Prostate gland (tissue), 2 donors: ENCODE data around the gene SERHL2. TPM values are rescaled to one million over a fixed set of nuclear protein-coding genes. Genes with fewer than 3 reads are reported as not detected.
"Not testable (repeated sequence)": the region's sequence is repeated elsewhere in the genome, so short reads cannot be mapped to it uniquely, and the experiment has no call there.

Experiments
- DNase-seq: peaks from one replicate; pipeline ENCODE4 v3.0.0-alpha.2; 2019; ENCODE audit warnings: low spot score
- H3K27ac ChIP-seq, 2 donors: fragments of 200-600 bp; sonication (generic); 2 replicates each; pipeline ENCODE4 v1.5.1; 2017 to 2019
- H3K27me3 ChIP-seq: fragments of 200-600 bp; sonication (generic); replicated peaks from 2 replicates; pipeline ENCODE4 v1.5.1; 2019; ENCODE audit not compliant: insufficient read depth
- H3K36me3 ChIP-seq, 2 donors: fragments of 200-600 bp; sonication (generic); 1 replicate in 1 of 2; 2 replicates in 1 of 2; pipeline versions ENCODE4 v1.5.1 to v1.8.1; 2017 to 2019
- H3K4me1 ChIP-seq: fragments of 200-600 bp; sonication (generic); replicated peaks from 2 replicates; pipeline ENCODE4 v1.5.1; 2019
- H3K4me3 ChIP-seq, 2 donors: fragments of 200-600 bp; sonication (generic); 2 replicates each; pipeline ENCODE4 v1.5.1; 2017 to 2019
- H3K9me3 ChIP-seq: fragments of 200-600 bp; sonication (generic); 2 replicates; pipeline ENCODE4 v1.5.1; 2017
- CTCF ChIP-seq, 4 experiments: fragments of 200-600 bp in 2 of 4; fragments of 450-650 bp in 2 of 4; sonication (generic) in 2 of 4; IDR thresholded peaks; 1 replicate in 3 of 4; 2 replicates in 1 of 4; pipeline ENCODE4 v1.5.1; 2016 to 2019; ENCODE audit warnings: antibody characterized with exemption in 4 of 4, mild to moderate bottlenecking in 2 of 4, moderate library complexity in 2 of 4
- POLR2A ChIP-seq: fragments of 450-650 bp; IDR thresholded peaks from one replicate; pipeline ENCODE4 v1.6.1; 2016; ENCODE audit warnings: antibody characterized with exemption, mild to moderate bottlenecking
- POLR2AphosphoS5 ChIP-seq: sonication (generic); formaldehyde crosslinking; IDR thresholded peaks from one replicate; pipeline ENCODE4 v1.6.1; 2017; ENCODE audit warnings: antibody characterized with exemption
- WGBS: methylation state at CpG from one replicate; pipeline ENCODE4 v1.1.5; 2018; 5-methylcytosine and 5-hydroxymethylcytosine counted together
- intact Hi-C: fragments of 100-400 bp; cut with DNase I; formaldehyde crosslinking; loops from one replicate; pipeline ENCODE4 v1.14.2; 2022
- total RNA-seq, 2 donors: library from RNA; depleted of rRNA; stranded (reverse); fragments of >200 nt; gene quantifications; one replicate each; pipeline ENCODE4 v1.1.0, GENCODE V29; 2016

SERHL2 gene
- total RNA-seq, 2 donors from 2014 or later: 10.2 to 54.7 TPM

DNA sequence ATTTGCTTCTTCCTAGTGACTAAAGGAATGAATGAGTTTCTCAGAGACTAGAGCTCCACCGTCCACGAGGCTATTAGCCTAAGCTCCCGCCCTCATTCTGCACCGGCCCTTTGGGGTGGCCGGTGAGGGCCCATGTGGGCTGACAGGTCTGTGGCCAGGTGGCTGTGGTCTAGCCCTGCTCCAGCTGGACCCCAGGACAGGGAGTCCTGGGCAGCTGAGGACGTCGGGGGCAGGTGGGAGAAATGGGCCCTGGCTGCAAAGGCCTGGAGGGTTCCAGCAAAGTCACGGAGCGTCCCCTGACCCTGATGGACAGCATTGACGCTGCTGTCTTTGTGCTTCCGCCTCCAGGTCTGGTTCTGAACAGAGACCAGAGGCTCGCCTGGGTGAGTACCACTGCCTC is 12.2 kb downstream of the SERHL2 start:
- no peaks in the 10 kb centered on the region for H3K27me3 ChIP-seq
- 96% methylated on average over 12 of the region's 12 CpGs for WGBS
- TF ChIP-seq CTCF (IDR thresholded peaks at IDR 0.05) (no peak), POLR2AphosphoS5 (no peak), POLR2A (no peak)
- no peak overlapping the region for H3K27ac ChIP-seq
- no peaks in the 10 kb centered on the region for H3K4me1 ChIP-seq
- no peak for DNase-seq
- no peak overlapping the region for H3K4me3 ChIP-seq
- H3K9me3 ChIP-seq: no peaks in the 10 kb centered on the region
- H3K36me3 ChIP-seq: no peaks in the 10 kb centered on the region
- intact Hi-C loops: no loop called here

- intact Hi-C loops: not testable (repeated sequence)
- 69% methylated on average over 5 of the region's 6 CpGs for WGBS
These were observed 14.2 kb downstream of the SERHL2 start for GRCh38 chr22:42567950-42568349.

DNA sequence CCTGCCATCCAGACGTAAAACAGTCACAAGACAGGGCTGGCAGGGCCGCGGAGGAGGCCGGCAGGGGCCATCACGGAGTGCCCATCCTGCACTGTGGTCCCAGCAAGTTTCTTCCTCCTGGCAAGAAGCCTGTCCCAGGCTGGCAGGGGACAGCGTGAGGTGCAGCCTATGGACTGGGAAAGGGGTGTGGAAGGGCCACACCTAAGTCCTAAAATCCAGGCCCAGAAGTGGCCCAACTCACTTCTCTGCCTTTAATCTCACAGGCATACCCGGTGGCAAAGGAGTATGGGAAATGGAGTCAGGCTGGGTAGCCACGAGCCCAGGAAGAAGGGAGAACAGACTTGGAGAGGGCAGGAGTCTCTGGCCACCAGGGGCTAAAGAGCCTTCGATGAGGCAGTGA is 16.8 kb downstream of the SERHL2 start:
- H3K4me1 ChIP-seq, H3K27me3 ChIP-seq, DNase-seq, intact Hi-C loops, H3K27ac ChIP-seq, H3K36me3 ChIP-seq, H3K9me3 ChIP-seq, H3K4me3 ChIP-seq: not testable (repeated sequence)
- WGBS: 75% methylated on average over 9 of the region's 9 CpGs

More at GRCh38 chr22:42567950-42568349, 14.2 kb downstream of the SERHL2 start:
- DNase-seq, H3K36me3 ChIP-seq, H3K27ac ChIP-seq, H3K4me1 ChIP-seq, H3K27me3 ChIP-seq, H3K4me3 ChIP-seq, H3K9me3 ChIP-seq: not testable (repeated sequence)

GRCh38 chr22:42571068-42571467 is 17.3 kb downstream of the SERHL2 start:
- intact Hi-C loops, H3K4me1 ChIP-seq, H3K36me3 ChIP-seq, H3K27me3 ChIP-seq, DNase-seq, H3K9me3 ChIP-seq, H3K27ac ChIP-seq, H3K4me3 ChIP-seq: not testable (repeated sequence)
- WGBS: 89% methylated on average over 11 of the region's 12 CpGs

- 100% methylated on average over 1 of the region's 1 CpG for WGBS
- H3K27ac ChIP-seq, H3K36me3 ChIP-seq, H3K9me3 ChIP-seq, H3K4me3 ChIP-seq, H3K4me1 ChIP-seq, H3K27me3 ChIP-seq, intact Hi-C loops, DNase-seq: not testable (repeated sequence)
These were observed 20.3 kb downstream of the SERHL2 start for GRCh38 chr22:42574046-42574445.

GRCh38 chr22:42574468-42574867 is 20.7 kb downstream of the SERHL2 start:
- intact Hi-C loops, H3K4me1 ChIP-seq, H3K36me3 ChIP-seq, H3K4me3 ChIP-seq, H3K9me3 ChIP-seq, DNase-seq, H3K27me3 ChIP-seq, H3K27ac ChIP-seq: not testable (repeated sequence)
- 94% methylated on average over 18 of the region's 21 CpGs for WGBS

DNA sequence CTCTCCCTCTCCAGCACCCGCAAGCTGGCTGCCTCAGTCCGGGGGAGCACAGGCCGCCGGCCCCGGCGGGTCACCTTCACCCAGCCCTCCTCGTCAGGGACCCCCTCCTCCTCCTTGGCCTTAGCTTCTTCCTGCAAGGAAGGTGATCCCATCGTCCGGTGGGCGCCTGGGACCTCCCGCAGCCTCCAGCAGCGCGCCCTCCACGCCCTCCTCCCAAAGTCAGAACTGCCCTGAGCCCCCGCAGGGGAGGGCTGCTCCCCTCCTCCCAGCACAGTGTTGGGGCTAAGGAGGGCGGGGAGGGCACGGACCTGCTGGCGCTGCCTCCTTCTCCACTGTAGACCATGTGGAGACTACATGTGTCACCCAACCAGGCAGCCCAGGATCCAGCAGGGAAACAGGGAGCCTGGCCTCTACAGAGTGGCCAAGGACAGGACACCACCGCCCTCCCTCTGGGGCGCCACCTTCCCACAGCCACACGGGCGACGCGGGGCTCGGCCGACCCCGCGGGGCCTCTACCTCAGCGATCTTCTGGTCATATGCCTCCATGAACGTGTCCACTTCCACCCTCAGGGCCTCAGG is 22.3 kb downstream of the SERHL2 start:
- DNase-seq, H3K27me3 ChIP-seq, H3K4me3 ChIP-seq, intact Hi-C loops, H3K9me3 ChIP-seq, H3K27ac ChIP-seq, H3K4me1 ChIP-seq, H3K36me3 ChIP-seq: not testable (repeated sequence)
- 92% methylated on average over 30 of the region's 30 CpGs for WGBS

- H3K36me3 ChIP-seq, H3K4me1 ChIP-seq, H3K27me3 ChIP-seq, DNase-seq, H3K27ac ChIP-seq, H3K9me3 ChIP-seq, intact Hi-C loops, H3K4me3 ChIP-seq: not testable (repeated sequence)
- 83% methylated on average over 9 of the region's 9 CpGs for WGBS
These were observed 23.4 kb downstream of the SERHL2 start for GRCh38 chr22:42577141-42577540.
